Measurements from ENCODE around the gene EYA2. TPM values are rescaled to one million over a fixed set of nuclear protein-coding genes. Genes with fewer than 3 reads are reported as not detected.

EYA2 gene
- total RNA-seq, 1 experiment from 2014 or later: 0.25 TPM

DNA sequence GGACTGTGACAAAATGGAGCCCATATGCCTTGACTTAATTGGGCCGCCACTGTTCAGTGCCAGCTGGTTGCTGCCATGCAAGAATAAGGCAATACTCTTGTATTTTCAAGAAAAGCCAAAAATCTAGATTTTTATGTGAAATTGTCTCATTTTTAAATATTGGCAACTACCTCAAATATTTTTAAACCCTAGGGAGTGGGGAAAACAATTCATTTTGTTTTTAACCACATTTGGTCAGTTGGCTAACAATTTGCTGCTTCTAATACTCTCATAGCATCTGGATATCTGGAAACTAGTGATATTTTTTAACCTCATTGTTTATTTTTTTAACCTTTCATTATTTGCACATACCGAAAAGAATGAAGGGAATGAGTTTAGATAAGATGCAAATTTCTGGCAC, 91.0 kb downstream of the EYA2 start:
- Mint-ChIP-seq H3K4me3 (ENCODE audit: unreplicated experiment) (no peak overlapping the region), H3K36me3 (ENCODE audit: insufficient read depth, unreplicated experiment) (no peaks in the 10 kb centered on the region), H3K9me3 (ENCODE audit: unreplicated experiment) (peaks cover 10% of the 10 kb centered on the region), H3K27me3 (ENCODE audit: insufficient read depth, unreplicated experiment) (peaks cover 12% of the 10 kb centered on the region), H3K4me1 (ENCODE audit: low read depth, unreplicated experiment) (peaks cover 7% of the 10 kb centered on the region), H3K27ac (ENCODE audit: unreplicated experiment) (no peak overlapping the region)
- intact Hi-C loops (cut with micrococcal nuclease; ENCODE audit: unreplicated experiment): no loop called here
- TF ChIP-seq, protein P1, sequence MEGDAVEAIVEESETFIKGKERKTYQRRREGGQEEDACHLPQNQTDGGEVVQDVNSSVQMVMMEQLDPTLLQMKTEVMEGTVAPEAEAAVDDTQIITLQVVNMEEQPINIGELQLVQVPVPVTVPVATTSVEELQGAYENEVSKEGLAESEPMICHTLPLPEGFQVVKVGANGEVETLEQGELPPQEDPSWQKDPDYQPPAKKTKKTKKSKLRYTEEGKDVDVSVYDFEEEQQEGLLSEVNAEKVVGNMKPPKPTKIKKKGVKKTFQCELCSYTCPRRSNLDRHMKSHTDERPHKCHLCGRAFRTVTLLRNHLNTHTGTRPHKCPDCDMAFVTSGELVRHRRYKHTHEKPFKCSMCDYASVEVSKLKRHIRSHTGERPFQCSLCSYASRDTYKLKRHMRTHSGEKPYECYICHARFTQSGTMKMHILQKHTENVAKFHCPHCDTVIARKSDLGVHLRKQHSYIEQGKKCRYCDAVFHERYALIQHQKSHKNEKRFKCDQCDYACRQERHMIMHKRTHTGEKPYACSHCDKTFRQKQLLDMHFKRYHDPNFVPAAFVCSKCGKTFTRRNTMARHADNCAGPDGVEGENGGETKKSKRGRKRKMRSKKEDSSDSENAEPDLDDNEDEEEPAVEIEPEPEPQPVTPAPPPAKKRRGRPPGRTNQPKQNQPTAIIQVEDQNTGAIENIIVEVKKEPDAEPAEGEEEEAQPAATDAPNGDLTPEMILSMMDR (IDR thresholded peaks at IDR 0.05; ENCODE audit: insufficient read depth in 1 of 2, low read depth in 1 of 2, low read length in 1 of 2, severe bottlenecking in 1 of 2, unreplicated experiment in 1 of 2): no peak
- BruUV-seq (replicated peaks): no TSS peak
- Histone ChIP-seq H3K4me1 (peaks cover 9% of the 10 kb centered on the region), H3K27me3 (replicated peaks; ENCODE audit: control insufficient read depth, insufficient read depth, low read length) (no peaks in the 10 kb centered on the region), H3K4me3 (ENCODE audit: low read depth, low read length) (no peak overlapping the region), H3K9me3 (no peaks in the 10 kb centered on the region), H3K36me3 (ENCODE audit: control insufficient read depth, insufficient read depth, low read length) (no peaks in the 10 kb centered on the region)
- no peak for DNase-seq
- CTCF ChIA-PET: interaction anchor here (0.6 kb wide), 1 partner anchor 1865 kb away, joined by 4 read pairs; no protein-coding TSS in a partner anchor
- POLR2A ChIA-PET: no interaction called here

DNA sequence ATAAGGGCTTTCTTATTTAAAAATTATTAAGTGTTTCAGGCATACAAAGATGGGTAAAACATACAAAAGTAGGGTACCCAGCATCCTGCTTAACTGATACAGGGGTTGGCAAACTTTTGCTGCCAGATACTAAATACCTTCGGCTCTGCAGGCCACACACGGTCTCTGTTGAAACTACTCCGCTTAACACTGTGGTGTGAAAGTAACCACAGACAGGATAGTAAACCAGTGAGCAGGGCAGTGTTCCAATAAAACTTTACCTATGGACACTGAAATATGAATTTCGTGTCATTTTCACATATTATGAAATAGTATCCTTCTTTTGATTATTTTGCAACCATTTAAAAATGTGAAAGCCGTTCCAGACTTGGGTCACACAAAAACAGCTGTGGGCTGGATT, 92.4 kb downstream of the EYA2 start:
- TF ChIP-seq, protein P1 (IDR thresholded peaks at IDR 0.05; ENCODE audit: insufficient read depth in 1 of 2, low read depth in 1 of 2, low read length in 1 of 2, severe bottlenecking in 1 of 2, unreplicated experiment in 1 of 2): no peak
- POLR2A ChIA-PET: no interaction called here

DNA sequence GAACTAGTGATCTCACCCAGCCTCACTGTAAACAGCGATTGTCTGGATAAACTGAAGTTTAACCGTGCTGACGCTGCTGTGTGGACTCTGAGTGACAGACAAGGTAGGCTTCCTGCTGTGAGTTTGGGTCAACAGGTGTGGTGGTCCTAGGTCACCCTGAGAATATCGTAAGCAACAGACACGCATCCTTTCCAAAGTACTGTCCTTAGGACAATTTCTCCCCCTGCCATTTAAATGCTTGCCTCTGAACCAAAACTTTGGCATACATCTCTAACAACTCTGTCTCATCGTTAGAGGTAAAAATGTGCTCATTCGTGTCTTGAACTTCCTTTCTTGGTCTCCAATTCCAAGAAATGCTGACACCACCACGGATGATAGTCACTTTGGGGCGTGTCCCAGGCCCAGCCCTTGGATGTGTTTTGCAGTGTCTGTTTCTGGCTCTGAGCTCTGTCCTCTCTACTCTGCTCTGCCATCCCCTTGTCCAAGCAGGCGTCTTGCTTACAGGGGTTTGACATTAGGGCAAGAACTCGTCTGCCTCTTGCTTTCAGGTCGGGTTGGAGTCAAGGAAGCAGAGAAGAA, 95.5 kb downstream of the EYA2 start:
- H3K4me1 Mint-ChIP-seq (ENCODE audit: low read depth, unreplicated experiment): peaks cover 10% of the 10 kb centered on the region
- no peaks in the 10 kb centered on the region for H3K9me3 Mint-ChIP-seq (ENCODE audit: unreplicated experiment)
- CTCF ChIA-PET: no interaction called here

More for the DNA sequence above, 92.4 kb downstream of the EYA2 start:
- BruUV-seq (replicated peaks): no TSS peak
- DNase-seq: no peak
- CTCF ChIA-PET: no interaction called here
- intact Hi-C loops (cut with micrococcal nuclease; ENCODE audit: unreplicated experiment): no loop called here
- H3K27me3 Mint-ChIP-seq (ENCODE audit: insufficient read depth, unreplicated experiment): peaks cover 12% of the 10 kb centered on the region
- Histone ChIP-seq H3K36me3 (ENCODE audit: control insufficient read depth, insufficient read depth, low read length) (no peaks in the 10 kb centered on the region), H3K4me1 (peaks cover 10% of the 10 kb centered on the region), H3K27me3 (replicated peaks; ENCODE audit: control insufficient read depth, insufficient read depth, low read length) (no peaks in the 10 kb centered on the region), H3K9me3 (no peaks in the 10 kb centered on the region), H3K4me3 (ENCODE audit: low read depth, low read length) (no peak overlapping the region)
- peaks cover 10% of the 10 kb centered on the region for H3K4me1 Mint-ChIP-seq (ENCODE audit: low read depth, unreplicated experiment)
- H3K36me3 Mint-ChIP-seq (ENCODE audit: insufficient read depth, unreplicated experiment): no peaks in the 10 kb centered on the region
- peaks cover 10% of the 10 kb centered on the region for H3K9me3 Mint-ChIP-seq (ENCODE audit: unreplicated experiment)
- H3K4me3 Mint-ChIP-seq (ENCODE audit: unreplicated experiment): no peak overlapping the region
- H3K27ac Mint-ChIP-seq (ENCODE audit: unreplicated experiment): no peak overlapping the region

More for the DNA sequence above, 95.5 kb downstream of the EYA2 start:
- POLR2A ChIA-PET: interaction anchor here (0.5 kb wide), 1 partner anchor 19 kb away, joined by 3 read pairs; no protein-coding TSS in a partner anchor
- Mint-ChIP-seq H3K4me3 (ENCODE audit: unreplicated experiment) (no peak overlapping the region), H3K27me3 (ENCODE audit: insufficient read depth, unreplicated experiment) (peaks cover 15% of the 10 kb centered on the region), H3K27ac (ENCODE audit: unreplicated experiment) (no peak overlapping the region), H3K36me3 (ENCODE audit: insufficient read depth, unreplicated experiment) (no peaks in the 10 kb centered on the region)
- Histone ChIP-seq H3K4me3 (ENCODE audit: low read depth, low read length) (no peak overlapping the region), H3K36me3 (ENCODE audit: control insufficient read depth, insufficient read depth, low read length) (no peaks in the 10 kb centered on the region), H3K9me3 (no peaks in the 10 kb centered on the region), H3K4me1 (peaks cover 10% of the 10 kb centered on the region), H3K27me3 (replicated peaks; ENCODE audit: control insufficient read depth, insufficient read depth, low read length) (no peaks in the 10 kb centered on the region)
- DNase-seq: no peak
- no TSS peak for BruUV-seq (replicated peaks)
- TF ChIP-seq, protein P1 (IDR thresholded peaks at IDR 0.05; ENCODE audit: insufficient read depth in 1 of 2, low read depth in 1 of 2, low read length in 1 of 2, severe bottlenecking in 1 of 2, unreplicated experiment in 1 of 2): no peak
- intact Hi-C loops (cut with micrococcal nuclease; ENCODE audit: unreplicated experiment): no loop called here

All from Caco-2 (cell line).